HG02678 (cell line): ENCODE results near the gene KCTD3.

Experiments used
- ATAC-seq: cut with Tn5 transposase; IDR thresholded peaks from one replicate; pipeline ENCODE4 v1.9.1; 2021; ENCODE audit warnings: mild to moderate bottlenecking, moderate library complexity; ENCODE audit not compliant: unreplicated experiment

KCTD3 gene

GRCh38 chr1:215556996-215557395 lies 10.1 kb upstream of the KCTD3 start:
- no peak for ATAC-seq

- no peak for ATAC-seq
Measured at GRCh38 chr1:215557504-215557903, 9.6 kb upstream of the KCTD3 start.

GRCh38 chr1:215557992-215558626 lies 9.0 kb upstream of the KCTD3 start:
- no peak for ATAC-seq

GRCh38 chr1:215567491-215568298 lies 591 bp downstream of the KCTD3 start:
- peak; percentile 64 for ATAC-seq

GRCh38 chr1:215568299-215568692 lies 1.2 kb downstream of the KCTD3 start:
- ATAC-seq: no peak

GRCh38 chr1:215569986-215570824 lies 3.1 kb downstream of the KCTD3 start:
- ATAC-seq: no peak

- ATAC-seq: no peak
Measured at GRCh38 chr1:215581896-215582295, 14.8 kb downstream of the KCTD3 start.

GRCh38 chr1:215583185-215583749 lies 16.2 kb downstream of the KCTD3 start:
- no peak for ATAC-seq

- no peak for ATAC-seq
Measured at GRCh38 chr1:215584389-215584788, 17.3 kb downstream of the KCTD3 start.

GRCh38 chr1:215589650-215590435 lies 22.7 kb downstream of the KCTD3 start:
- no peak for ATAC-seq

- ATAC-seq: no peak
Measured at GRCh38 chr1:215590779-215591491, 23.8 kb downstream of the KCTD3 start.

GRCh38 chr1:215594640-215595039 lies 27.5 kb downstream of the KCTD3 start:
- no peak for ATAC-seq

GRCh38 chr1:215595231-215595630 lies 28.1 kb downstream of the KCTD3 start:
- ATAC-seq: no peak

- ATAC-seq: no peak
Measured at GRCh38 chr1:215597961-215598360, 30.9 kb downstream of the KCTD3 start.

- no peak for ATAC-seq
Measured at GRCh38 chr1:215599418-215600074, 32.4 kb downstream of the KCTD3 start.

GRCh38 chr1:215600258-215600792 lies 33.2 kb downstream of the KCTD3 start:
- no peak for ATAC-seq

GRCh38 chr1:215600867-215601266 lies 33.8 kb downstream of the KCTD3 start:
- no peak for ATAC-seq

GRCh38 chr1:215601276-215601675 lies 34.2 kb downstream of the KCTD3 start:
- no peak for ATAC-seq

GRCh38 chr1:215603319-215603718 lies 36.2 kb downstream of the KCTD3 start:
- ATAC-seq: no peak
